ENCODE results near the gene CAMTA2. TPM values are rescaled to one million over a fixed set of nuclear protein-coding genes. Genes with fewer than 3 reads are reported as not detected.

The CAMTA2 gene
- total and polyA plus RNA-seq, 2 donors from 2014 or later = 40.1 to 47.1 TPM

GRCh38 chr17:4986403-4986802, 1.1 kb downstream of the CAMTA2 start:
- no peaks in the 10 kb centered on the region for H3K27me3 ChIP-seq (ENCODE audit: control insufficient read depth, insufficient read depth, low read length)
- peaks cover 4 to 17% (median 8%) of the 10 kb centered on the region in 3 donors for H3K4me1 ChIP-seq (ENCODE audit: control insufficient read depth in 2 of 3, insufficient read depth in 2 of 3, low read depth in 1 of 3, low read length in 3 of 3)
- H3K9me3 ChIP-seq (ENCODE audit: control insufficient read depth in 2 of 3, insufficient read depth in 1 of 3, low read length in 3 of 3) = no peaks in the 10 kb centered on the region
- H3K4me3 ChIP-seq (ENCODE audit: low read length in 3 of 3) = peak overlapping the region; percentile 73 to 75 (median 74)
- peaks cover 0 to 11% (median 10%) of the 10 kb centered on the region in 3 donors for H3K36me3 ChIP-seq (ENCODE audit: control insufficient read depth in 2 of 3, insufficient read depth in 3 of 3, low read length in 3 of 3)
- intact Hi-C loops (cut with DNase I) = no loop called here
- TF ChIP-seq, protein P1, sequence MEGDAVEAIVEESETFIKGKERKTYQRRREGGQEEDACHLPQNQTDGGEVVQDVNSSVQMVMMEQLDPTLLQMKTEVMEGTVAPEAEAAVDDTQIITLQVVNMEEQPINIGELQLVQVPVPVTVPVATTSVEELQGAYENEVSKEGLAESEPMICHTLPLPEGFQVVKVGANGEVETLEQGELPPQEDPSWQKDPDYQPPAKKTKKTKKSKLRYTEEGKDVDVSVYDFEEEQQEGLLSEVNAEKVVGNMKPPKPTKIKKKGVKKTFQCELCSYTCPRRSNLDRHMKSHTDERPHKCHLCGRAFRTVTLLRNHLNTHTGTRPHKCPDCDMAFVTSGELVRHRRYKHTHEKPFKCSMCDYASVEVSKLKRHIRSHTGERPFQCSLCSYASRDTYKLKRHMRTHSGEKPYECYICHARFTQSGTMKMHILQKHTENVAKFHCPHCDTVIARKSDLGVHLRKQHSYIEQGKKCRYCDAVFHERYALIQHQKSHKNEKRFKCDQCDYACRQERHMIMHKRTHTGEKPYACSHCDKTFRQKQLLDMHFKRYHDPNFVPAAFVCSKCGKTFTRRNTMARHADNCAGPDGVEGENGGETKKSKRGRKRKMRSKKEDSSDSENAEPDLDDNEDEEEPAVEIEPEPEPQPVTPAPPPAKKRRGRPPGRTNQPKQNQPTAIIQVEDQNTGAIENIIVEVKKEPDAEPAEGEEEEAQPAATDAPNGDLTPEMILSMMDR (IDR thresholded peaks at IDR 0.05; ENCODE audit: borderline replicate concordance, extremely low read depth, insufficient read depth) = no peak
- FAIRE-seq (no peak), DNase-seq (peak in 2 of 5 donors; percentile 27 to 62)
- peak overlapping the region in 2 of 3 donors; percentile 74 to 86 for H3K9ac ChIP-seq (ENCODE audit: low read length in 3 of 3)
- H3K27ac ChIP-seq (ENCODE audit: low read depth in 2 of 2, low read length in 2 of 2) = peak overlapping the region; percentile 94 to 96

DNA sequence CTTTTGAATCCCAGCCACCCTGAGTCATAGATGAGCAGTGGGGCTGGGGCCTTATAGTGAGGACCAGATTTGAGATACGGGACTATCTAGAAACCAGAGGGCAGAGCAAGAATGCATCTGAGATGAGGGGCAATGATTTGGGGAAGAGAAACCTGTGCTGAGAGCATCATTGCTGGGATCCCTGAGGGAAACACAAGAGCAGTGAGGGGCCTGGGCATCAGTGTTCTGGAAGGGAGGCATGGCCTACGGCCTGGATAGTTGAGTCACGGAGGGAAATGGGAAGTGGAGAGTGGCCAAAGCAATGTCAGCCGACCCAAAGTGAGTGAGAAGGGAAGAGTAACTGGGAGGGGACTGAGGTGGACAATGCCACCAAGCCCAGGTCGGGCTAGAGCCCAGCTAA, 5.2 kb downstream of the CAMTA2 start:
- Histone ChIP-seq H3K27me3 (ENCODE audit: control insufficient read depth, insufficient read depth, low read length) (no peaks in the 10 kb centered on the region), H3K4me1 (ENCODE audit: control insufficient read depth in 2 of 3, insufficient read depth in 2 of 3, low read depth in 1 of 3, low read length in 3 of 3) (peaks cover 0 to 12% (median 7%) of the 10 kb centered on the region in 3 donors), H3K27ac (ENCODE audit: low read depth in 2 of 2, low read length in 2 of 2) (no peak overlapping the region), H3K9ac (ENCODE audit: low read length in 3 of 3) (no peak overlapping the region), H3K9me3 (ENCODE audit: control insufficient read depth in 2 of 3, insufficient read depth in 1 of 3, low read length in 3 of 3) (no peaks in the 10 kb centered on the region), H3K4me3 (ENCODE audit: low read length in 3 of 3) (no peak overlapping the region), H3K36me3 (ENCODE audit: control insufficient read depth in 2 of 3, insufficient read depth in 3 of 3, low read length in 3 of 3) (peaks cover 0 to 34% (median 26%) of the 10 kb centered on the region in 3 donors)
- FAIRE-seq = no peak
- TF ChIP-seq, protein P1 (IDR thresholded peaks at IDR 0.05; ENCODE audit: borderline replicate concordance, extremely low read depth, insufficient read depth) = no peak
- intact Hi-C loops (cut with DNase I) = no loop called here
- peak in 1 of 5 donors; percentile 30 for DNase-seq

DNA sequence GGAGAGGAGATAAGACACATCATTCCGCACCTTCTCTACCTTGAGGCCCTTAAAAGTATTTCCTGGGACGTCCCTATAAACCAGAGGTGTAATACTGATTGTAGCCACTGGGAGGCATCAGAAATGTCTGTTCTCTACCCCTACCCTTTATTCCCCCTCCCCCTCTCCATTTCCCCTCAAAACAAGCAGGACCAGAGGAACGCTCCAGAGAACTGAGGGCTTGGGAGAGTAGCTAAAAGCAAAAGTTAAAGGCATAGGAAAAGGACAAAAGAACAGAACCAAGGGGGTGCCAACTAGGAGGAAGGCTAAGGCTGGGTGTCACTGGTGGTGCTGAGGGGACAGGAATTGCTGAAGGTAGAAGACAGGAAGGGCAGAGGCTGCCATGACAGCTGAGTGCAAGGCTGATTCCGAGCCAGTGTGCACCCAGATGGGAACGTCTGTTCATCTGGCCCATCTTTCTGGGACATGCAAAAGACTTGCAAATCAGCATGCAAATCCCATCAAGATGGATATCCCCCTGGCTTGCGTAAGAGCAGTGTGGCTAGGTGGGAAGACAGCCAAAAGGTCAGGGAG, 6.7 kb downstream of the CAMTA2 start:
- no peak overlapping the region for H3K9ac ChIP-seq (ENCODE audit: low read length in 3 of 3)
- DNase-seq (peak in 4 of 5 donors; percentile 22 to 92 (median 74)), FAIRE-seq (no peak)
- H3K27me3 ChIP-seq (ENCODE audit: control insufficient read depth, insufficient read depth, low read length) = no peaks in the 10 kb centered on the region
- no peak overlapping the region for H3K27ac ChIP-seq (ENCODE audit: low read depth in 2 of 2, low read length in 2 of 2)
- H3K4me1 ChIP-seq (ENCODE audit: control insufficient read depth in 2 of 3, insufficient read depth in 2 of 3, low read depth in 1 of 3, low read length in 3 of 3) = peaks cover 0 to 5% (median 0%) of the 10 kb centered on the region in 3 donors
- no peak overlapping the region for H3K4me3 ChIP-seq (ENCODE audit: low read length in 3 of 3)
- TF ChIP-seq, protein P1 (IDR thresholded peaks at IDR 0.05; ENCODE audit: borderline replicate concordance, extremely low read depth, insufficient read depth) = peak; percentile 69
- peaks cover 0 to 43% (median 28%) of the 10 kb centered on the region in 3 donors for H3K36me3 ChIP-seq (ENCODE audit: control insufficient read depth in 2 of 3, insufficient read depth in 3 of 3, low read length in 3 of 3)
- H3K9me3 ChIP-seq (ENCODE audit: control insufficient read depth in 2 of 3, insufficient read depth in 1 of 3, low read length in 3 of 3) = no peaks in the 10 kb centered on the region
- intact Hi-C loops (cut with DNase I) = no loop called here
